ENCODE results near the gene RPS26. TPM values are rescaled to one million over a fixed set of nuclear protein-coding genes. Genes with fewer than 3 reads are reported as not detected.
"Not testable (repeated sequence)": the region's sequence is repeated elsewhere in the genome, so short reads cannot be mapped to it uniquely, and the experiment has no call there.

The RPS26 gene
- total RNA-seq, 2 experiments from 2014 or later: 118 to 126 TPM

DNA sequence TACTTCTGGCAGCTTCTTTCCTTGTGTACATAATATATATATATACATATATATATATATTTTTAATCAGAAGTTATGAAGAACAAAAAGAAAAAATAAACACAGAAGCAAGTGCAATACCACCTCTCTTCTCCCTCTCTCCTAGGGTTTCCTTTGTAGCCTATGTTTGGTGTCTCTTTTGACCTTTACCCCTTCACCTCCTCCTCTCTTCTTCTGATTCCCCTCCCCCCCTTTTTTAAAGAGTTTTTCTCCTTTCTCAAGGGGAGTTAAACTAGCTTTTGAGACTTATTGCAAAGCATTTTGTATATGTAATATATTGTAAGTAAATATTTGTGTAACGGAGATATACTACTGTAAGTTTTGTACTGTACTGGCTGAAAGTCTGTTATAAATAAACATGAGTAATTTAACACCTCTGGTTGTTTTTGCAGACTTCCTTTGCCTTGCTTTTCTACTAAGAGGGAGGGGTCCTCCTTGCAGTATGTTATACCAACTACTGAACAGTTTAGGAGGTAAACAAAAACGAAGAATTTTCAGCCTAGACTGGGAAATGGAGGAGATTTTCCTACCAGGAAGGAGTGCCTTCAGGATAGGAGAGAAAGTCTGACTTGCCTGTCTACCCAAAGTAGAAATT is 3.6 kb upstream of the RPS26 start:
- H3K9me3 ChIP-seq (ENCODE audit: control insufficient read depth in 1 of 2, insufficient read depth in 1 of 2, low read length in 2 of 2): no peaks in the 10 kb centered on the region
- no peak overlapping the region for H3K4me3 Mint-ChIP-seq
- POLR2A ChIA-PET: no interaction called here
- no peak for ATAC-seq (ENCODE audit: poor library complexity)
- peaks cover 31% of the 10 kb centered on the region for H3K4me1 ChIP-seq (ENCODE audit: insufficient read depth, low read length)
- peaks cover 40% of the 10 kb centered on the region for H3K4me1 Mint-ChIP-seq (ENCODE audit: low read depth)
- CTCF ChIA-PET: interaction anchor here (0.8 to 1.3 kb wide), 3 partner anchors 8 to 17 kb away, joined by 3 to 6 read pairs (median 4); partner anchors contain the start of gene IKZF4
- H3K27ac Mint-ChIP-seq: peak overlapping the region; percentile 61
- peaks cover 19% of the 10 kb centered on the region for H3K36me3 ChIP-seq (ENCODE audit: insufficient read depth, low read length)
- no peaks in the 10 kb centered on the region for H3K9me3 Mint-ChIP-seq
- peaks cover 42% of the 10 kb centered on the region for H3K36me3 Mint-ChIP-seq (ENCODE audit: low read depth)
- H3K27ac ChIP-seq (ENCODE audit: low read depth in 1 of 2, low read length in 2 of 2): no peak overlapping the region
- no peaks in the 10 kb centered on the region for H3K27me3 ChIP-seq (ENCODE audit: control insufficient read depth in 1 of 2, insufficient read depth in 2 of 2, low read length in 2 of 2)
- DNase-seq: no peak
- TF ChIP-seq, protein P1, sequence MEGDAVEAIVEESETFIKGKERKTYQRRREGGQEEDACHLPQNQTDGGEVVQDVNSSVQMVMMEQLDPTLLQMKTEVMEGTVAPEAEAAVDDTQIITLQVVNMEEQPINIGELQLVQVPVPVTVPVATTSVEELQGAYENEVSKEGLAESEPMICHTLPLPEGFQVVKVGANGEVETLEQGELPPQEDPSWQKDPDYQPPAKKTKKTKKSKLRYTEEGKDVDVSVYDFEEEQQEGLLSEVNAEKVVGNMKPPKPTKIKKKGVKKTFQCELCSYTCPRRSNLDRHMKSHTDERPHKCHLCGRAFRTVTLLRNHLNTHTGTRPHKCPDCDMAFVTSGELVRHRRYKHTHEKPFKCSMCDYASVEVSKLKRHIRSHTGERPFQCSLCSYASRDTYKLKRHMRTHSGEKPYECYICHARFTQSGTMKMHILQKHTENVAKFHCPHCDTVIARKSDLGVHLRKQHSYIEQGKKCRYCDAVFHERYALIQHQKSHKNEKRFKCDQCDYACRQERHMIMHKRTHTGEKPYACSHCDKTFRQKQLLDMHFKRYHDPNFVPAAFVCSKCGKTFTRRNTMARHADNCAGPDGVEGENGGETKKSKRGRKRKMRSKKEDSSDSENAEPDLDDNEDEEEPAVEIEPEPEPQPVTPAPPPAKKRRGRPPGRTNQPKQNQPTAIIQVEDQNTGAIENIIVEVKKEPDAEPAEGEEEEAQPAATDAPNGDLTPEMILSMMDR (IDR thresholded peaks at IDR 0.05): no peak
- H3K4me3 ChIP-seq (ENCODE audit: low read length): no peak overlapping the region
- intact Hi-C loops (cut with DNase I, micrococcal nuclease): no loop called here
- no peaks in the 10 kb centered on the region for H3K27me3 Mint-ChIP-seq

DNA sequence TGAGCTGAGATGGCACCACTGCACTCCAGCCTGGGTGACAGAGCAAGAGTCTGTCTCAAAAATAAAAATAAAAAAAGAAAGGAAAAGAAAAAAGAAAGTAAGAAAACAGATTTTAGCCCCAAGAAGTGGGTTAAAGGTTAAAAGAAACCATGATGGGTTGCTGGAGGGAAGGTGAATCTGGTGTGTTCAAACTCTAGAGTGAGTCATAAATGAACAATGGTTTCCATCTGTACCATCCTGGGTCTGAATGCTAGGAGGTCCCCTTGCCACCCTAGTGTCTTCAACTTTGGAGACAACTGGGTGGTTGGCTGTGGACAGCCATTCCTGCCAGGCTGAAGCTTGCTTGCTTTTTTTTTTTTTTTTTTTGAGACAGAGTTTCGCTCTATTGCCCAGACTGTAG is 1.6 kb upstream of the RPS26 start:
- H3K27ac Mint-ChIP-seq: peak overlapping the region; percentile 86
- H3K9me3 Mint-ChIP-seq: no peaks in the 10 kb centered on the region
- intact Hi-C loops (cut with DNase I, micrococcal nuclease): loop anchor here (2.0 to 10.0 kb wide), 9 partner anchors 43 to 301 kb away; partner anchors contain the start of genes ANKRD52 (in 1 of the 2), DGKA (in 1 of the 2), DNAJC14 (in 1 of the 2) and GDF11 (in 1 of the 2)
- H3K36me3 ChIP-seq (ENCODE audit: insufficient read depth, low read length): peaks cover 27% of the 10 kb centered on the region
- no peak for ATAC-seq (ENCODE audit: poor library complexity)
- H3K4me3 ChIP-seq (ENCODE audit: low read length): no peak overlapping the region
- no peak overlapping the region for H3K4me3 Mint-ChIP-seq
- peaks cover 52% of the 10 kb centered on the region for H3K36me3 Mint-ChIP-seq (ENCODE audit: low read depth)
- H3K27me3 ChIP-seq (ENCODE audit: control insufficient read depth in 1 of 2, insufficient read depth in 2 of 2, low read length in 2 of 2): no peaks in the 10 kb centered on the region
- TF ChIP-seq, protein P1 (IDR thresholded peaks at IDR 0.05): no peak
- H3K27me3 Mint-ChIP-seq: no peaks in the 10 kb centered on the region
- no peak for DNase-seq
- H3K9me3 ChIP-seq (ENCODE audit: control insufficient read depth in 1 of 2, insufficient read depth in 1 of 2, low read length in 2 of 2): no peaks in the 10 kb centered on the region
- peaks cover 30% of the 10 kb centered on the region for H3K4me1 ChIP-seq (ENCODE audit: insufficient read depth, low read length)
- ChIA-PET CTCF (interaction anchor here (0.7 to 2.5 kb wide), 7 partner anchors 44 to 301 kb away, joined by 3 to 18 read pairs (median 3); partner anchors contain the start of gene RAB5B), POLR2A (interaction anchor here (0.6 to 1.5 kb wide), 10 partner anchors 18 to 301 kb away, joined by 3 to 12 read pairs (median 4); partner anchors contain the start of genes IKZF4, PA2G4, RAB5B and RNF41)
- H3K27ac ChIP-seq (ENCODE audit: low read depth in 1 of 2, low read length in 2 of 2): no peak overlapping the region
- peaks cover 43% of the 10 kb centered on the region for H3K4me1 Mint-ChIP-seq (ENCODE audit: low read depth)

DNA sequence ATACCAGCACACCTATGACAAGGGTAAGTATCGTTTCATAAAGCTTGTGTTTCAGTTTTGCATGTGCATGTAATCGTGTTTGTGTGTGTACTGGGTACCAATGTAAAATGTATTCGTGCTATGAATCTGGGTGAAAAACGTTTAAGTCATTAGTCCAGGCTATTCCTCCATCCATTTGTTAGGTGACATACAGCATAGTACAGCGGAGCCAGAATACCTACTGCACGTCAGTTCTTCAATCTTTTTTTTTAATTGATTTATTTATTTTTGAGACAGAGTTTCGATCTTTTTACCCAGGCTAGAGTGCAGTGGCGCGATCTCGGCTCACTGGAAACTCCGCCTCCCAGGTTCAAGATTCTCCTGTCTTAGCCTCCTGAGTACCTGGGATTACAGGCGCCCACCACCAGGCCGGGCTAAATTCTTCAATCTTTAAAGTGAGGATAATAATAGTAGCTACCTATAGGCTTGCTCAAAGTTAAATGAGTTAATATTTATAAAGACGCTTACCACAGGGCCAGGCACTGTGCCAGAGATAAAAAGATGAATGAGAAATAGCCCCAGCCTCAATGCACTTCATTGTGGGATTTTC is 661 bp upstream of the RPS26 start:
- H3K27me3 Mint-ChIP-seq: no peaks in the 10 kb centered on the region

DNA sequence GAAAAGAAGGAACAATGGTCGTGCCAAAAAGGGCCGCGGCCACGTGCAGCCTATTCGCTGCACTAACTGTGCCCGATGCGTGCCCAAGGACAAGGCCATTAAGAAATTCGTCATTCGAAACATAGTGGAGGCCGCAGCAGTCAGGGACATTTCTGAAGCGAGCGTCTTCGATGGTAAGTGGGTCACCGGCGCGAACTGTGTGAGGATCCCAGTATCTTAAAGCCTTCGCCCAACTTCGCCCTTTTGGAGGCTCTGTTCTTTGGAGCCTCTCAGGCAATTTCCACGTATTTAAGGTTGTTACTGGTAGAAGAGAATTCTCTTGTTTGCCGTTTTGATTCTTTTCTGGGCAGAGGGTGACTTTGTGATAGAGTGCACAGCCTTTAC is 704 bp downstream of the RPS26 start:
- Histone ChIP-seq H3K27ac (ENCODE audit: low read depth in 1 of 2, low read length in 2 of 2) (peak overlapping the region; percentile 88 to 90), H3K4me1 (ENCODE audit: insufficient read depth, low read length) (peaks cover 36% of the 10 kb centered on the region), H3K4me3 (ENCODE audit: low read length) (peak overlapping the region; percentile 95), H3K36me3 (ENCODE audit: insufficient read depth, low read length) (peaks cover 33% of the 10 kb centered on the region)
- DNase-seq; POLR2A ChIA-PET; H3K9me3 ChIP-seq (ENCODE audit: control insufficient read depth in 1 of 2, insufficient read depth in 1 of 2, low read length in 2 of 2); H3K27me3 Mint-ChIP-seq; ATAC-seq (ENCODE audit: poor library complexity); H3K9me3 Mint-ChIP-seq; H3K27me3 ChIP-seq (ENCODE audit: control insufficient read depth in 1 of 2, insufficient read depth in 2 of 2, low read length in 2 of 2): not testable (repeated sequence)
- CTCF ChIA-PET: interaction anchor here (2.0 kb wide), 1 partner anchor 46 kb away, joined by 8 read pairs; the partner anchor contains the start of gene SUOX
- Mint-ChIP-seq H3K4me3 (peak overlapping the region; percentile 94), H3K27ac (peak overlapping the region; percentile 86), H3K36me3 (ENCODE audit: low read depth) (peaks cover 50% of the 10 kb centered on the region), H3K4me1 (ENCODE audit: low read depth) (peaks cover 57% of the 10 kb centered on the region)
- intact Hi-C loops (cut with DNase I, micrococcal nuclease): loop anchor here (1.0 to 10.0 kb wide), 8 partner anchors 62 to 300 kb away; partner anchors contain the start of genes PA2G4 (in 2 of the 2), ANKRD52 (in 1 of the 2), DGKA (in 1 of the 2) and DNAJC14 (in 1 of the 2)

More for the DNA sequence above, 661 bp upstream of the RPS26 start:
- POLR2A ChIA-PET: interaction anchor here (1.0 to 1.5 kb wide), 9 partner anchors 19 to 302 kb away, joined by 3 to 12 read pairs (median 3); partner anchors contain the start of genes PA2G4, RNF41 and SUOX
- H3K9me3 ChIP-seq (ENCODE audit: control insufficient read depth in 1 of 2, insufficient read depth in 1 of 2, low read length in 2 of 2): no peaks in the 10 kb centered on the region
- peaks cover 50% of the 10 kb centered on the region for H3K36me3 Mint-ChIP-seq (ENCODE audit: low read depth)
- no peaks in the 10 kb centered on the region for H3K27me3 ChIP-seq (ENCODE audit: control insufficient read depth in 1 of 2, insufficient read depth in 2 of 2, low read length in 2 of 2)
- TF ChIP-seq, protein P1 (IDR thresholded peaks at IDR 0.05): no peak
- H3K27ac ChIP-seq (ENCODE audit: low read depth in 1 of 2, low read length in 2 of 2): peak overlapping the region; percentile 67 to 88
- no peaks in the 10 kb centered on the region for H3K9me3 Mint-ChIP-seq
- intact Hi-C loops (cut with DNase I, micrococcal nuclease): loop anchor here (1.0 to 10.0 kb wide), 11 partner anchors 34 to 302 kb away; partner anchors contain the start of genes ANKRD52 (in 1 of the 2), DGKA (in 1 of the 2), DNAJC14 (in 1 of the 2) and GDF11 (in 1 of the 2)
- ATAC-seq (ENCODE audit: poor library complexity) (no peak), DNase-seq (peak in 1 of 14 experiments; percentile 10)
- peak overlapping the region; percentile 94 for H3K4me3 Mint-ChIP-seq
- peak overlapping the region; percentile 86 for H3K27ac Mint-ChIP-seq
- peaks cover 44% of the 10 kb centered on the region for H3K4me1 Mint-ChIP-seq (ENCODE audit: low read depth)
- H3K4me3 ChIP-seq (ENCODE audit: low read length): peak overlapping the region; percentile 95
- peaks cover 33% of the 10 kb centered on the region for H3K36me3 ChIP-seq (ENCODE audit: insufficient read depth, low read length)
- peaks cover 29% of the 10 kb centered on the region for H3K4me1 ChIP-seq (ENCODE audit: insufficient read depth, low read length)
- CTCF ChIA-PET: interaction anchor here (0.7 to 2.5 kb wide), 8 partner anchors 12 to 302 kb away, joined by 3 to 18 read pairs (median 3); partner anchors contain the start of gene RAB5B

All from CD4-positive, alpha-beta T cell (primary cell).